Esophagus squamous epithelium (tissue), 5 donors: Measurements from ENCODE around the gene DCAF12. TPM values are rescaled to one million over a fixed set of nuclear protein-coding genes. Genes with fewer than 3 reads are reported as not detected.

Source experiments
- DNase-seq: peaks from one replicate; lab custom pipeline; 2025; lab: John Stamatoyannopoulos, UW
- H3K27ac ChIP-seq, 4 donors: fragments of 200-600 bp; sonication (generic); one replicate each; pipeline ENCODE4 v1.5.1; 2016 to 2019; ENCODE audit warnings: mild to moderate bottlenecking in 1 of 4
- H3K27me3 ChIP-seq, 4 donors: fragments of 200-600 bp; sonication (generic); 1 replicate in 3 of 4; 2 replicates in 1 of 4; pipeline versions ENCODE4 v1.5.1 to v1.6.0; 2017 to 2021; ENCODE audit warnings: antibody characterized with exemption in 1 of 4
- H3K36me3 ChIP-seq, 3 donors: fragments of 200-600 bp; sonication (generic); one replicate each; pipeline ENCODE4 v1.5.1; 2016 to 2019
- H3K4me1 ChIP-seq, 3 donors: fragments of 200-600 bp; sonication (generic); one replicate each; pipeline ENCODE4 v1.5.1; 2017 to 2019
- H3K4me3 ChIP-seq, 4 donors: fragments of 200-600 bp; sonication (generic); 1 replicate in 3 of 4; 2 replicates in 1 of 4; pipeline ENCODE4 v1.5.1; 2016 to 2019; ENCODE audit warnings: mild to moderate bottlenecking in 2 of 4, moderate library complexity in 1 of 4
- H3K9me3 ChIP-seq, 3 donors: fragments of 200-600 bp; sonication (generic); one replicate each; pipeline ENCODE4 v1.5.1; 2016 to 2019
- CTCF ChIP-seq, 6 experiments: fragments of 450-650 bp in 4 of 6; fragments of 200-600 bp in 2 of 6; sonication (generic) in 2 of 6; IDR thresholded peaks; one replicate each; pipeline ENCODE4 v1.5.1; 2016 to 2019; ENCODE audit warnings: antibody characterized with exemption in 6 of 6, mild to moderate bottlenecking in 4 of 6, moderate library complexity in 4 of 6
- POLR2A ChIP-seq, 4 donors: fragments of 450-650 bp; IDR thresholded peaks; one replicate each; pipeline ENCODE4 v1.6.1; 2017; ENCODE audit warnings: antibody characterized with exemption in 4 of 4, mild to moderate bottlenecking in 4 of 4, moderate library complexity in 3 of 4
- WGBS, 2 donors: methylation state at CpG; one replicate each; pipeline ENCODE4 v1.1.5; 2018; 5-methylcytosine and 5-hydroxymethylcytosine counted together
- intact Hi-C: fragments of 100-400 bp; cut with DNase I; formaldehyde crosslinking; loops from one replicate; pipeline ENCODE4 v1.15.0; 2022
- total RNA-seq, 4 donors: library from RNA; depleted of rRNA; stranded (reverse); fragments of >200 nt; gene quantifications; one replicate each; pipeline ENCODE4 v1.1.0, GENCODE V29; 2016
- donor health status: DM: yes; HTN: yes; CAD: no.

Gene DCAF12
- total RNA-seq, 4 donors from 2014 or later: 26.5 to 40.9 (median 33.5) TPM

DNA sequence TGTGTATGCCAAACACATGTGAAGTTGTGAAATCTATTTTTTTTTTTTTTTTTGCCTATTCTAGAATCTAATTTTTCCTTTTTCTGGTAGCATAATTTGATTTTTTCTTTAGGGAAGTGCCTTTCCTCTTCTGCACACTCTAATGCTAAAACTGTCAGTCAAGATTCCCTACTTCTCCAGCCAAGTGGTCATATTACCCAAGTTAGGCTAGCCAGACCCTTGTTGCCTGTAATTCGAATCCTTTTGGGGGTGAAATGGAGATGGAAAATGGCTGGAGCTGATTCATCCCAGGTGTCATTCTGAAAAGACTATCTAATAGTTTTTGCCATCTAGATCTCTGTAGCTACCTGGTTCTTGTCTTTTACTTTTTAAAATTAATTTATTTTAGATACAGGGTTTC is 27.6 kb upstream of the DCAF12 start:
- Histone ChIP-seq H3K27me3 (no peaks in the 10 kb centered on the region), H3K27ac (no peak overlapping the region), H3K4me1 (peaks cover 0 to 12% (median 0%) of the 10 kb centered on the region in 3 donors), H3K9me3 (no peaks in the 10 kb centered on the region), H3K36me3 (no peaks in the 10 kb centered on the region), H3K4me3 (no peak overlapping the region)
- TF ChIP-seq POLR2A (IDR thresholded peaks at IDR 0.05) (no peak), CTCF (IDR thresholded peaks at IDR 0.05) (no peak)
- no peak for DNase-seq
- intact Hi-C loops: no loop called here
- 69 to 74% methylated on average over 1 of the region's 1 CpG for WGBS, 2 donors

DNA sequence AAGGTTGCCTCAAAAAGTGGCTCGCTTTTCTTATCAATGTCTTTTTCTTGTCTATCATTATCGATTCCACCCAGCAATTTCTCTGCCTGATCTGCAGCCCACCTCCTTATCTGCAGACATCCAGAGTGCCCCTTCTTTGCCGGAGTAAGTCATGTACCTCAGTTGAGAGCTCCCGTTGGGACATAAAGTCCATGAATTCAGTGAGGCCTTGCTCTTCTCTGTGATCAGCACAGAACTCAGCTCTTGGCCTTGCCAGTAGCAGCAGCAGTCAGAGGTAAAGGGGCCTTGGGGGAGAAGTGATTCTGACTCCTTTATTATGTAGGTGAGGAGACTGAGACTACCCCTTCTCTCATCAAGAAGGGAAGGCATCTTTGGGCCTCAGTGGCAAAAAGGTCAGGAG is 24.9 kb upstream of the DCAF12 start:
- Histone ChIP-seq H3K4me3 (no peak overlapping the region), H3K36me3 (no peaks in the 10 kb centered on the region), H3K27me3 (no peaks in the 10 kb centered on the region), H3K4me1 (no peaks in the 10 kb centered on the region), H3K27ac (no peak overlapping the region), H3K9me3 (no peaks in the 10 kb centered on the region)
- no peak for TF ChIP-seq POLR2A (IDR thresholded peaks at IDR 0.05)
- TF ChIP-seq CTCF (IDR thresholded peaks at IDR 0.05): no peak
- DNase-seq: no peak
- 85 to 91% methylated on average over 4 of the region's 4 CpGs for whole genome bisulfite sequencing, 2 donors
- intact Hi-C loops: no loop called here

- Histone ChIP-seq H3K4me3 (no peak overlapping the region), H3K27ac (no peak overlapping the region), H3K4me1 (no peaks in the 10 kb centered on the region), H3K27me3 (no peaks in the 10 kb centered on the region), H3K9me3 (no peaks in the 10 kb centered on the region), H3K36me3 (no peaks in the 10 kb centered on the region)
- TF ChIP-seq CTCF (IDR thresholded peaks at IDR 0.05): no peak
- TF ChIP-seq POLR2A (IDR thresholded peaks at IDR 0.05): no peak
- intact Hi-C loops: no loop called here
- DNase-seq: no peak
- 40 to 72% methylated on average over 1 to 3 of the region's 3 CpGs for WGBS, 2 donors
These were observed 18.7 kb upstream of the DCAF12 start for GRCh38 chr9:34145165-34145564.

GRCh38 chr9:34143116-34143515 is 16.6 kb upstream of the DCAF12 start:
- Histone ChIP-seq H3K9me3 (no peaks in the 10 kb centered on the region), H3K4me1 (peaks cover 0 to 5% (median 0%) of the 10 kb centered on the region in 3 donors), H3K36me3 (no peaks in the 10 kb centered on the region), H3K27me3 (no peaks in the 10 kb centered on the region), H3K4me3 (no peak overlapping the region), H3K27ac (no peak overlapping the region)
- intact Hi-C loops: no loop called here
- DNase-seq: no peak
- WGBS, 2 donors: 73 to 75% methylated on average over 1 to 2 of the region's 2 CpGs
- TF ChIP-seq CTCF (IDR thresholded peaks at IDR 0.05) (no peak), POLR2A (IDR thresholded peaks at IDR 0.05) (no peak)

DNA sequence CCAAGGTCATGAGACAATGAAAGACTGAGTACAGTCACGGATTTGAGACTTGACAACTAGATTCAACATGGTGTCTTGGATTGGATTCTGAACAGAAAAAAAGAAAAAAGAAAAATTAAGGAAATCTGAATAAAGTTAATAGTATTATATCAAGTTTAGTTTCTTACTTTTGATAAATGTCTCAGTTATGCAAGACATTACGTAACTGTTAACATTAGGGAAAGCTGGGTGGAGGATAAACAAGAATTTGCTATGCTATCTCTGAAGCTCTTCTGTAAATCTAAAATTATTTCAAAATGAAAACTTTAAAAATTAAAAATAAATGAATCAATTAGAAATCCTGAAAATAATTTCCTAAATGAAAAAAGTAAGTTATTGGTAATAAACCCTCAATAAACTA is 14.4 kb upstream of the DCAF12 start:
- DNase-seq: no peak
- Histone ChIP-seq H3K36me3 (no peaks in the 10 kb centered on the region), H3K9me3 (no peaks in the 10 kb centered on the region), H3K4me1 (peaks cover 0 to 5% (median 0%) of the 10 kb centered on the region in 3 donors), H3K4me3 (no peak overlapping the region), H3K27ac (no peak overlapping the region), H3K27me3 (no peaks in the 10 kb centered on the region)
- TF ChIP-seq POLR2A (IDR thresholded peaks at IDR 0.05): no peak
- TF ChIP-seq CTCF (IDR thresholded peaks at IDR 0.05): no peak
- intact Hi-C loops: no loop called here
- 61 to 74% methylated on average over 2 of the region's 2 CpGs for WGBS, 2 donors
